Amniotic epithelial cell (primary cell): ENCODE results near the gene DDIT4.
"Not testable (repeated sequence)": the region's sequence is repeated elsewhere in the genome, so short reads cannot be mapped to it uniquely, and the experiment has no call there.

Experiments
- DNase-seq: peaks from one replicate; pipeline ENCODE4 v3.0.0-alpha.2; 2010; ENCODE audit warnings: low read depth

Gene DDIT4

DNA sequence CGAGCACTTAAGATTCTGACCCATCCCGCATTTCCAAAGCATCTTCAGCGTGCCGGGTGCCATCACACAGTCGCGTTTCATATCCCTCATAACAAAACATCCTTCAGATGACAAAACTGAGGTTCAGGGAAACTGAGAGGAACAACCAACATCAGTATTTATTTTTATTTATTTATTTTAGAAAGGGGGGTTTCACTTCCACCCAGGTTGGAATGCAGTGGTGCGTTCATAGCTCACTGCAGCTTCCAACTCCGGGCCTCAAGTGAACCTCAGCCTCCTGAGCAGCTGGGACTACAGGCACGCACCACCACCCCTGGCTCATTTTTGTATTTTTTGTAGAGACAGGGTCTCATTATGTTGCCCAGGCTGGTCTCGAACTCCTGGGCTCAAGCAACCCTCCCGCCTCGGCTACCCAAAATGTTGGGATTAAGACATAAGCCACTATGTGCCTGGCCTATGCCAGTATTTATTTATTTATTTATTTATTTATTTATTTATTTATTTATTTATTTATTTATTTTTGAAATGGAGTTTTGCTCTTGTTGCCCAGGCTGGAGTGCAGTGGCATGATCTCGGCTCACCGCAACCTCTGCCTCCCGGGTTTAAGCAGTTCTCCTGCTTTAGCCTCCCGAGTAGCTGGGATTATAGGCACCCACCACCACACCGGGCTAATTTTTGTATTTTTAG lies 24.4 kb upstream of the DDIT4 start:
- DNase-seq = not testable (repeated sequence)

DNA sequence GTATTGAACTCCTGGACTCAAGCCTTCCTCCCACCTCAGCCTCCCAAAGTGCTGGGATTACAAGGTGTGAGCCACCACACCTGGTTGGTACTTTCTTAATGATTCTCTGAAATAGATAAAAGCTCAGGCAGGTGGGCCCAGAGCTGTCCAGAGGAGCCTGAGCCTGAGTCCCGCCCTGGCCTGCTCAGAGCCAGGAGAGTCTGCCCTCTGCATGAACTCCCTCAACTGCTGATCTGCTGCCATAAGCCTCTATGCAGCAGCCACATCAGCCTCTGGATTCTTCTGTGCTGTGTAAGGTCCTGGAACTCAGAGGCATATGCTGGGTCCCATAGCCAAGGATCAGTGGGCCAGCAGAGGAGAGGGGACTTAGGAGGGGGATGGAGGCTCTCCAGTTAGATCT lies 23.1 kb upstream of the DDIT4 start:
- peak; percentile 92 for DNase-seq

DNA sequence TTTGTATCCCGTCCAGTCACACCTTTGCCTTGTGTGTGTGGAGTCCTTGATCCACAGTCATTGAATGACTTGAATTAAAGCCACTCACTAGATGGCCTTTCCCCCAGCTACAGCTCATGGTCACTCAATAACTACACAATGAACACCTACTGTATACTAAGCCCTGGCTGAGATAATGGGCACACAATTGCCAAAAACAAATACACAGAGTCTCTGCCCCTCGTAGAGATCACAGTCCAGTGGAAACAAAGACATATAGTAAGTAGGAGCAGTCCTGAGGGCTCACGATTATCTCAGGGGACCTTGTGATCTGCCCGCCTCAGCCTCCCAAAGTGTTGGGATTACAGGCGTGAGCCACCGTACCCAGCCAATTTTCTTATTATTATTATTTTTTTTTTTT lies 22.1 kb upstream of the DDIT4 start:
- no peak for DNase-seq

DNA sequence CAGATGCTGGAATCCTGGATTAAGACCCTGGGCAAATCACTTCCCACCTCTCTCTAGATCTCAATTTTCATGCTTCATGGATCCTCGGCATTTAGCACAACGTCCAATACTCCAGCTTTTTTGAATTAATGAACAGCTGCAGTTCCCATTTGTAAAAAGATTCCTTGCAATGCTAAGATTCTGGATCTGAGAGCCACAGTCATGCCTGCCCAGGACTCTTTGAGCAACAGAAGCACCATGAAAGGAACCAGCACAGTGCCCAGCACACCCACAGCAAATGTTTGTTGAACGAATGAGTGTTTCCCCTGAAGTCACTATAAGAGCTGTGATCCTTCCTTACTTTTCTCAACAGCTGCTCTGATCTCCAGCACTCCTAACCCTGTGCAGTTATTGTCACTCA lies 20.8 kb upstream of the DDIT4 start:
- no peak for DNase-seq

DNA sequence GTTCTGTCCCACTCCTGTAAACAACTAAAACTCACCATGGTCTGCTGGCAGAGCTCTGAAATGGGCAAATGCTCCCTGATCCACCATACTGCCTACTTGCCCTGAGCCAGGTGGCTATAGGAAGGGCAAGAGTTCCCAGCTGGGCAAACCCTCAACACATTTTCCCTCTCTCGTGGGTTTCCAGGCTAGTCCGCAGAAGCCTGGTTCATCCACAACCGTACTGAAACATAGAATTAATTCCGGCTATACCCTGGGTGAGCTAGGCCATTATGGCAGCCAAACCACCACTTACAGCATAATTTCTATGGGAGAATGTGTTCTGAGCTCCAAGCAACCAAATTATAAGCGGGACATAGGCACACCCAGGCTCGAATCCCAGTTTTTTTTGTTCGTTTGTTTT lies 20.1 kb upstream of the DDIT4 start:
- DNase-seq = no peak

DNA sequence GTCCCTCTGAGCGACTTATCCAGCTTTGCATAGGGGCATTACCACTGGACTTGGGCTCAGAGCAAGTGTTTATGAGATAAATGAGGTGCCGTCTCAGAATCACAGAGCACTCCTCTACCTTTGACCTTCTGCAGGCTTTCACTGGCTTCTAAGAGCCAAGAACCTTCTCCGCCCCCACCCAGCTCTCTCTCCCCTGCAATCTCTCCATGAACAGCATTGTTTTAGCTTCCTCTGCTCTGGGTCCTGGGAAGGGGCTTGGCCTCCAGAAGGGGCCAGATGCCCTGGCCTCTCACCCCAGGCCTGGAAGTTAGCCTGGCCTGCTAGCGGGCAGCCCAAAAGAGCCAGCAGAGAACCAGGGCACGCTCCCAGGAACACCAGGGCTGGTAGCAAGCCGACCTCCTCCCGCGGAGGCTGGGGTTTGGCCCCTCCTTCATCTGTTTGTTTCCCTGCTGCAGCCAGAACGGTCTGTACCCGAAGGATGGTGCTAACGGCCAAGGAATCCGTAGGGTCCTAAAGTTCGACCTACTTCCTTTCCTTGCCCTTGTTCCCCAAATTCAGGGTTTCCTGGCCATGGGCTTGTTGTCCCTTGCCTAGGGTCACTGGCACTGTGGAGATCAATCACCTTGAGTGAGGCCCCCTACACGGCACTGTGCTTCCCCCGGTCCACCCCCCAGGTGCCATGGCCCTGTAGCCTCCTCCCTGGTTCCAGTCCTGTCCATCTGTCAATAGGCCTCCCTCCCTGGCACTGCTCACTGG lies 18.7 kb upstream of the DDIT4 start:
- peak; percentile 91 for DNase-seq

DNA sequence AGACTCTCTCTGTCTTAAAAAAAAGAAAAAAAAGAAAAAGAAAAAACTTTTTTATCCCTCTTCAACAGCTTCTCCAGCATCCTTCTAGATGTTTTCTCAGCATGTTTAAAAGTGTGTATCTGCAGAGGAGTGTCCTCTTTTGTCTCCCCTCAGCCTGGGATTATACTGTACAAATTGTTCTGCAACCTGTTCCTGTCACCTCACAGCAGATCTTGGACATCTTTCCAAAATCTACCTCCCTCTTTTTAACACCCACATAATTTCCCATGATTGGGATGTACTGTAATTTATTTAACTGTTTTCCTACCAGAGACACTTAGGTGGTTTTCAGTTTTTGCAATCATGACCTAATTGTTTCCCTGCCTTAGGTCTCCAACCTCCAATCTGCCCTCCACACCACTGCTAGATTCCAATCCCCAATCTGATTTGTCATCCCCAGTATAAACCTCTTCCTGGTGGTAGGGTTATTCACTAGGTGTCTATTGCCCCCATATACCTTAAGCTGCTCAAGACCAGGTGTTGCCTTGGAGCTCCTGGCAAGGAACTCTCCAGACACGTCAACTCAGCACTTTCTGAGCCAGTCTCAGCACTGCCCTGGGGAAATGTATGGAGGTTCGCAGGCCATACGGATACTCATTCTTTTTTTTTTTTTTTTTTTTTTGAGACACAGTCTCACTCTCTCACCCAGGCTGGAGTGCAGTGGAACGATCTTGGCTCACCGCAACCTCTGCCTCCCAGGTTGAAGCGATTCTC lies 17.6 kb upstream of the DDIT4 start:
- peak; percentile 47 for DNase-seq

DNA sequence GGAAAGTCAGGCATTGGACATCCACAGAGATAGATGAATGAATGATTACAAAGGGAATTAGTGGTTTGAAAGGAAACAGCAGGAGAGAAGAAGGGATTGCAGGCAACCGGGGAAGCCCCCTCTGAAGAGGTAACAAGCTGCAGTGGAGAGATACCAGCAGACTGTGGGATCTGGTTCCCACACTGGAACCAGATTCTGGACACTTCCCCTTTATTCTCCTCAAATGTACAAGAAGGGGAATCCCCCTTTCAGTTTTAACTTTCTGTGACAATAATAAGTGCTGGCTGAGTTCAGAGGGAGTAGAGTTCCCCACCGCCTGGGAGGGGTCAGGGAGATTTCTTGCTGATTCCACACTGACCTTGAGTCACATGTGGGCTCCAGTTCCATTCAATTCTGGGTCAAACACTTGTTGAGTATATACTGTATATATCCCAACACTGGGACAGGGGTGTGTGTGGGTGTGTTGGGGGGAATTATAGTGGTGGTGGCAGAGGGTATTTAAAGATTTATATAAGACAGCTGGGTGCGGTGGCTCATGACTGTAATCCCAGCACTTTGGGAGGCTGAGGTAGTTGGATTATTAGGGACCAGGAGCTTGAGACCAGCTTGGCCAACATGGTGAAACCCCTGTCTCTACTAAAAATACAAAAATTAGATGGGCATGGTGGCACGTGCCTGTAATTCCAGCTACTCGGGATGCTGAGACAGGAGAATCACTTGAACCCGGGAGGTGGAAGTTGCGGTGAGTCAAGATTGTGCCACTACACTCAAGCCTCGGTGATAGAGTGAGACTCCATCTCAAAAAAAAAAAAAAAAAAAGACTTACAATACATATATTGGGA lies 16.5 kb upstream of the DDIT4 start:
- DNase-seq = peak; percentile 50

DNA sequence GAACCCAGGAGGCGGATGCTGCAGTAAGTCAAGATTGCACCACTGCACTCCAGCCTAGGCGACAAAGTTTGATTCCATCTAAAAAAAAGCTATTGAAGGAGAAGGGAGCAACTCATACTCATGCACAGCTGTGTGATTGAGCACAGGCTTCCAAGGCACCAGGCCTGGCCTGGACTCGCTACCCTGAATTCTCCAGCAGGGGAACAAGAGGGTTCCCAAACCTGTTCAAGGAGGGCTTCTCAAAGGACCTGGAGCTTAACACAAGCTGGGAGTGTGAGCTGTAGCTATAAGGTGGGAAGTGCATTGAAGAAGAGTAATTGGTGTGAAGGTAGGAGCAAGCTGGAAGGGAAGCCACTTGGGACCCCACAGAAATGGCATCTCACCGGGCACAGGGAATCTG lies 15.1 kb upstream of the DDIT4 start:
- DNase-seq = no peak

DNA sequence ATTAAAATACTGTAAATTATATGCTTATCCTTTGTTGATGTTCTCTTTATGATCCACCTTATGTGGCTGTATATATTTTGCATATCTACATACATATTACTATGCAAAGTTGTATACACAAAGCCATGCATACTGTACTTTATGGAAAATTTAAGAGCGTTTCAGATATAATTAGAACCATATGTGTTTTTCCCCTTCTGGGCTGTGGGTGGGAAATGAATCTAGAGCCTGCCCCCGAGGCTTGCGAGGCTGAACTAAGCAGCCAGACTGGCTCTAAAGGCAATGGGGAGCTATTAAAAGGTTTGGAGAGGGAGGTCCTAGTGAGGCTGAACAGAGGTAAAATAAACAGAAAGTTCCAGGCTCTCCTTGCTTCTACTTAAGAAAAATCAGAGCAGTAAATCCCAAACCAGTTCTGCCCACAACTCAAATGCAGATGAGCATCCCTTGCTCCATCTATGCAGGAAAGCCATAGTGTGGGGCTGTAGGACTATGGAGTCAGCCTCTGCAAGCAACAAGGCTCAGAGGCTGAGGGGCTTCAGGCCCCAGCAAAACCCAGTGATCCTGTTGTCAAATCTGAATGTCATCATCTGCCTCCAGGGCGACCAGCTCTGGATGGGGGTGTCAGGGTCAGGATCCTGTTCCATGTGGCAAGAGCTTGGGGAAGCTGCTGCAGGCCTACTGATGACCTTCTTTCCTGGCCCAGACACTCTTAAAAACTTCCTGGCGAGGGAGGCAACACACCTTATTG lies 14.1 kb upstream of the DDIT4 start:
- DNase-seq = no peak

DNA sequence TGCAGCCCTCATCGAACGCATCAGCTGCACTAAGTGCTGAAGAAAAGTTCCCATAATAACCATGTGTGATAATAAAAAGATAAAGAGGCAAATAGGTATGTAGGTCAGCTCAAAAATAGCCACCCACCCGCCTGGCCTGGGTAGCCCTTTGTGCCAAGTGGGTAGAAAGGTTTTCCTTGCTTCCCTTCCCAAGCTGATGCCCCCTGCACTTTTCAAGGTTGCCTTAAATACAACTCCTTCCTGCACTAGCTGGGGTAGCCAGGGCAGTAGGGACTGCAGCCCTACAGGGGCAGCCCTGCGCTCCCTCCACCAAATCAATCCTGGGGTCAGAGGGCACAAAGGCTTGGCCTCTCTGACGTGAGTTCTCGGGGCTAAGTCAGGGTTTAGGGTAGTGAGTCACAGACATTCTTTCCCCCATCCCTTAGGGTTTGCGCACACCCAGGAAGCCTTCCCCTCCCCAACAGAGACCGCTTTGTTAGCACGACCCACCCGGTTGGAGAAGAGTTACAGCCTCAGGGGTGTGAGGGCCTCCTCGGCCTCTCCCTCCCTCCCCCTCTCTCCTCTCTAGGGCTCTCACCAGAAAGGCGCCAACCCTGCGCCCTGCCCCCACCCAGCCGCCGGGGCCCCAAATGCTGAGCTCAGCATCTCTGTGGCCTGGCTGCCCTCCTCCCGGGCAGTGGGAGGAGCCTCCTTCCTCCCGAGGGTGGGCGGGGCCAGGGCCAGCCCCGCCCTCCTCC lies 13.3 kb upstream of the DDIT4 start:
- DNase-seq = peak; percentile 96

DNA sequence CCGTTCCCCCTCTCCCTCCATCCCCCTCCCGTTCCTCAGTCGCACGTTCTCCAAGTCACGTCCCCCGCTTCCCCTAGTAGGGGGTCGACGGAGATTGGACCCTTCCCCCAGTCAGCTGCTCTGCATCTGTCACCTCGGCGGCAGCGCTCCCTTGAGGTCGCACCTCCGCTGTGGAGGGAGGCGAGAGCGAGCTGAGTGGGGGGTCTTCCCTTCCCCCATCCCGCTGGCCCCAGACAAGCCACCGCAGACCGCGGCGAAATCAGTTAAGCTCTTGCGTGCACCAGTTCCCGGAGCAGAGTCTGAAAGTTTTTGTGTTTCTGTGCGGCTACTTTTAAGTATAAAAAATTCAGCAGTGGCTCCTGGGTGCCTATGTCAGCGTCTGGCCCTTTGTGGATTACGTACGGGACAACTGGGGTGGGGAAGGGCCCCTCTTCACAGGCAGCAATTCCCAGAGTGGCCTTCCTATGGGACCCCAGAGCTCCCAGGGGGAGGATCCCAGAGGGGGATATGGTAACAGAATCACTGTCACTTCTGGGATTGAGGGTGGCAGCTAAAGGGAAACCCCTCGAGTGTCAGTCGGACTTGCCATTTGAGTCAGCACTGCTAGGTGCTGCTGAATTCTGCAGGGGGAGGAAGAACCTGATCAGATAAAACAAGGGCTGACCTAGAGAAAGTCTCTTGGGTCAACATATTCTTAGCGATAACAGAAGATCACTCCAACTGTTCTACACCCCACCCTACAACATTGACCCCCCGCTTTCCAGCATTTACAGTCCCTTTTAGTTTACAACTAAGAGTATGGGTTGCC lies 12.5 kb upstream of the DDIT4 start:
- peak; percentile 74 for DNase-seq

DNA sequence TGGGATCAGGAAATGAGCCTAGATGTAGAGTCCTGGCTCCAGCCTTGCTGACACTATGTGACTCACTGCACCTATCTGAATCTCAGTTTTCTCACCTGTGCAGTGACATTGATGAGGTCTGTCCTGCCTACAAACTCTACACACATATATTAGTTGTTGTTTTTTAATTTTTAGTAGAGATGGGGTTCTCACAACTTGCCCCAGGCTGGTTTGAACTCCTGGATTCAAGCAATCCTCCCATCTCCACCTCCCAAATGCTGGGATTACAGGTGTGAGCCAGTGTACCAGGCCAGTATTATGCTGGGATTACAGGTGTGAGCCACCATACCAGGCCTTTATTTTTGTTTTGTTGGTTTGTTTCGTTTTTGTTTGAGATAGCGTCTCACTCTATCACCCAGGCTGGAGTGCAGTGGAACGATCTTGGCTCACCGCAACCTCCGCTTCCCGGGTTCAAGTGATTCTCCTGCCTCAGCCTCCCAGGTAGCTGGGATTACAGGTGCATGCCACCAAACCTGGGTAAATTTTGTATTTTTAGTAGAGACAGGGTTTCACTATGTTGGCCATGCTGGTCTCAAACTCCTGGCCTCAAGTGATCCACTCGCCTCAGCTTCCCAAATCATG lies 11.8 kb upstream of the DDIT4 start:
- no peak for DNase-seq

DNA sequence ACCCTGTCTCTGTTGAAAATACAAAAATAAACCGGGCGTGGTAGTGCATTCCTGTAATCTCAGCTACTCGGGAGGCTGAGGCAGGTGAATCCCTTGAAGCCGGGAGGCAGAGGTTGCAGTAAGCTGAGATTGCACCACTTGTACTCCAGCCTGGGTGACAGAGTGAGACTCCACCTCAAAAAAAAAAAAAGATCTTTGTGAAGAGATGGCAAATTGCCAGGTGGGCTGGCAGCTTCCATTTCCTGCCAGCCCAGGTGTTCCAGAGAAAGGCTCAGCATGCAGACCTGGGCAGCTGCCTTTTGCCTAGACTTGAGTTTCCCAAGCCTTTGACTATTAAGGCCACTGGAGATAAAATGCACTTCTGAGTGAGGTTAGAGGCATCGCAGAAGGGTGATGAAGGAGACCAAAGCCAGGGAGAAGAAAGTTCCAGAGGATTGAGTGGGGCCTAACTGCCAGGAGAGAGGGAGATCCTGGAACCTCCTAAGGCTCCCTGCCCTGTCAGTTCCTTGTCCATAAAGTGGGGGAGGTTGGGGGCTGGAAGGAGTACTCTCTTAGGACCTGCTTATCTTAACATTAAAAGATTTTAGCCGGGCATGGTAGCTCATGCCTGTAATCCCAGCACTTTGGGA lies 10.0 kb upstream of the DDIT4 start:
- DNase-seq = peak; percentile 30

DNA sequence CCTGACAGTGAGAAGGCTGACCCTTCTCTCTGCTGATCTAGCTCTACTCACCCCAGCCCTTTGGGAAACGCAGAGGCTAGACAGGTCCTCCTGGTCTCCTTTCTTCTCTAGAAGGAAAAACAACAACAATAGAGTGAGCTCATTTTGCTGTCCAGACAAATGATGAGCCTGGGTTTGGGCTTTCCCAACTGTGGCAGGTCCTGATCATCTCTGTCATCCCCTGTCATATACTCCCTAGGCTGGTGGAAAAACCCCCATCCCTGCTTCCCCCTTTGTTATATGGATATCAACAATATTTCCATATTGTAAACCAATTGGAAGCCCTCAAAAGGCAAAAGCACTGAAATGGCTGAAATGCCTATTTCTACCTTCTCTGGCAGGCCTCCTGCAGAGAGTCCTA lies 9.2 kb upstream of the DDIT4 start:
- DNase-seq = no peak

DNA sequence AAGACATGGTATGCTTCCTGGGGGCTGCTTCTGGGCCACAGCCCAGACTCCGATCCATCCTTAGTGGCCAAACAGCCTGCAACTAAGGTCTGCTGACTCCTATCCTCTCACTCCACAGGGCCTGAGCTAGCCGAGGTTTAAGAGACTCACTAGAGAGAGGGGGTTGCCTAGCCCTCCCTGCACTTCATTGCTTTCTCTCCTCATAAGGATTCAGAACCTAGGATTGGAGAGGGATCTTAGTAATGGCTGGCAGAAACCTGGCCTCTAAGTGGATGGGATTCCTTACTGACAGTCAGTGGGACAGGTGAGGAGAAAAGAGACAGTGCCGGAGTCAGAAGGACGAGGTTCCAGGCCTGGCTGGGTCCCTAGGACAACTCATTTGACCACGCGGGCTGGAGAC lies 8.2 kb upstream of the DDIT4 start:
- DNase-seq = no peak

DNA sequence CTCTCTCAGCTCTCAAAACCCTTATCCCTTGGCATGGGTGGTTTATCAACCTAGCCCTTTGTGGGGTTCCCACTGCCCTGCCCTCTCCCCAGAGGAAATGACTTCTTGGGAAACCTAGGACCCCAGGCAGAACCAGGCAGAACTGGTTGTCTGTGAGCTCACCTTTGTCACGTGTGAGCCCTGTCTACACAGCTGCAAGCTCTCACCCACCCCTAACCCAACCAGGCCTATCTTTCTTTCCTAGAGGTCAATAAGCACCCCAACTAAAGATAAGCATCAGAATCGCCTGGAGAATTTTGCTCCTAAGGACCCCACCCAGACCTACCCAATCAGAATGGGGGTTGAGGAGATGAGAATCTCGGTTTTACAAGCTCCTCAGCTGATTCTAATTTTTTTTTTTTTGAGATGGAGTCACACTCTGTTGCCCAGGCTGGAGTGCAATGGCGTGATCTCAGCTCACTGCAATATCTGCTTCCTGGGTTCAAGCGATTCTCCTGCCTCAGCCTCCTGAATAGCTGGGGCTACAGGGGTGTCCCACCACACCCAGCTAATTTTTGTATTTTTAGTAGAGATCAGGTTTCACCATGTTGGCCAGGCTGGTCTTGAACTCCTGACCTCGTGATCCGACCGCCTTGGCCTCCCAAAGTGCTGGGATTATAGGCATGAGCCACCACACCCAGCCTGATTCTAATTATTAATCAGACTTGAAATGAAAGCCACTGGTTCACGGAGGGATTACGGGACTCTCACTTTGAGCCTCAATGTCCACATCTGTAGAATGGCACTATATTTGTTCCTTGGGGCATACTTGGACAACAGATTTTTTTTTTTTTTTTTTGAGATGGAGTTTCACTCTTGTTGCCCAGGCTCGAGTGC lies 7.5 kb upstream of the DDIT4 start:
- no peak for DNase-seq

DNA sequence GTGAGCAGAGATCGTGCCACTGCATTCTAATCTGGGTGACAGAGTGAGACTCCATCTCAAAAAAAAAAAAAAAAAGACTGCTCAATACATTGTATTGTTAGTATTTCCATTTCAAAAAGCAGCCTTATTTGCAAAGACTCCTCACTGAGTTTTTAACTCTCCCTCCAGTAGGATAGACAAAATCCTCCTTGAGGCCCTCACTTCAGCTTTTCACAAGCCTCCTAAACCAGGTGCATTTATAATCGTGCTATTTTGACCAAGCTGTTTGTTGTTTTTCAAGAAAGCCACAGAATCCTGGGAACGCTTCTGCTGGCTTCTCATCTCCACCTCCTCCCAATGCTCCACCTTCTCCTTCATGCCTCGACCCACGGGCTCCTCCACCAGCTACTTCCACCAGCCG lies 6.3 kb upstream of the DDIT4 start:
- no peak for DNase-seq
